Esophagus muscularis mucosa (tissue), 4 donors: ENCODE results near the gene LEFTY2. TPM values are rescaled to one million over a fixed set of nuclear protein-coding genes. Genes with fewer than 3 reads are reported as not detected.
"Not testable (repeated sequence)": the region's sequence is repeated elsewhere in the genome, so short reads cannot be mapped to it uniquely, and the experiment has no call there.

Experiments
- DNase-seq: peaks from one replicate; pipeline ENCODE4 v3.0.0-alpha.2; 2017; ENCODE audit errors: extremely low spot score
- H3K27ac ChIP-seq, 4 donors: fragments of 200-600 bp; sonication (generic); replicated peaks in 1 of 4; 1 replicate in 3 of 4; 2 replicates in 1 of 4; pipeline ENCODE4 v1.5.1; 2016 to 2019; ENCODE audit warnings: mild to moderate bottlenecking in 1 of 4
- H3K27me3 ChIP-seq, 4 donors: fragments of 200-600 bp; sonication (generic); one replicate each; pipeline versions ENCODE4 v1.5.1 to v1.6.0; 2016 to 2019
- H3K36me3 ChIP-seq, 4 donors: fragments of 200-600 bp; sonication (generic); one replicate each; pipeline ENCODE4 v1.5.1; 2016 to 2019
- H3K4me1 ChIP-seq, 4 donors: fragments of 200-600 bp; sonication (generic); one replicate each; pipeline ENCODE4 v1.5.1; 2016 to 2019
- H3K4me3 ChIP-seq, 4 donors: fragments of 200-600 bp; sonication (generic); 1 replicate in 2 of 4; 2 replicates in 2 of 4; pipeline ENCODE4 v1.5.1; 2016 to 2019; ENCODE audit warnings: mild to moderate bottlenecking in 4 of 4, moderate library complexity in 1 of 4
- H3K9me3 ChIP-seq, 4 donors: fragments of 200-600 bp; sonication (generic); 1 replicate in 3 of 4; 2 replicates in 1 of 4; pipeline ENCODE4 v1.5.1; 2016 to 2019
- CTCF ChIP-seq, 3 experiments: fragments of 200-600 bp in 2 of 3; fragments of 450-650 bp in 1 of 3; sonication (generic) in 2 of 3; IDR thresholded peaks; one replicate each; pipeline ENCODE4 v1.5.1; 2017 to 2019; ENCODE audit warnings: antibody characterized with exemption in 3 of 3, mild to moderate bottlenecking in 2 of 3, moderate library complexity in 1 of 3
- EP300 ChIP-seq: sonication (generic); formaldehyde crosslinking; IDR thresholded peaks from one replicate; pipeline ENCODE4 v1.6.1; 2017; ENCODE audit warnings: antibody characterized with exemption
- POLR2A ChIP-seq: fragments of 450-650 bp; IDR thresholded peaks from one replicate; pipeline ENCODE4 v1.6.1; 2017; ENCODE audit warnings: antibody characterized with exemption, moderate library complexity, mild to moderate bottlenecking, low read depth
- POLR2AphosphoS5 ChIP-seq, 2 donors: sonication (generic); formaldehyde crosslinking; IDR thresholded peaks; one replicate each; pipeline ENCODE4 v1.6.1; 2017; ENCODE audit warnings: antibody characterized with exemption in 2 of 2
- WGBS: methylation state at CpG from one replicate; pipeline ENCODE4 v1.1.5; 2018; 5-methylcytosine and 5-hydroxymethylcytosine counted together
- intact Hi-C: fragments of 100-400 bp; cut with DNase I; formaldehyde crosslinking; loops from one replicate; pipeline ENCODE4 v1.15.1; 2023
- total RNA-seq, 4 donors: library from RNA; depleted of rRNA; stranded (reverse); fragments of >200 nt; gene quantifications; one replicate each; pipeline versions ENCODE4 v1.1.0 to v1.2.1, GENCODE V29; 2016

Gene LEFTY2
- total RNA-seq, 4 donors from 2014 or later = 0.17 to 0.98 TPM; not detected in 2

GRCh38 chr1:225934711-225935110, 6.3 kb downstream of the LEFTY2 start:
- H3K4me3 ChIP-seq = no peak overlapping the region
- H3K36me3 ChIP-seq = no peaks in the 10 kb centered on the region
- H3K9me3 ChIP-seq = no peaks in the 10 kb centered on the region
- no peak for DNase-seq
- H3K27ac ChIP-seq = no peak overlapping the region
- intact Hi-C loops = no loop called here
- TF ChIP-seq POLR2AphosphoS5 (IDR thresholded peaks at IDR 0.05) = no peak
- TF ChIP-seq CTCF (IDR thresholded peaks at IDR 0.05) = no peak
- TF ChIP-seq POLR2A = no peak
- TF ChIP-seq EP300 = no peak
- peaks cover 0 to 7% (median 1%) of the 10 kb centered on the region in 4 donors for H3K4me1 ChIP-seq
- H3K27me3 ChIP-seq = peaks cover 0 to 6% (median 0%) of the 10 kb centered on the region in 4 donors
- WGBS = 95% methylated on average over 5 of the region's 5 CpGs

GRCh38 chr1:225933072-225933471, 7.9 kb downstream of the LEFTY2 start:
- intact Hi-C loops = no loop called here
- H3K27me3 ChIP-seq = no peaks in the 10 kb centered on the region
- no peak for DNase-seq
- H3K4me1 ChIP-seq = no peaks in the 10 kb centered on the region
- TF ChIP-seq POLR2AphosphoS5 (IDR thresholded peaks at IDR 0.05) = no peak
- no peak for TF ChIP-seq POLR2A
- no peak for TF ChIP-seq EP300
- no peak for TF ChIP-seq CTCF (IDR thresholded peaks at IDR 0.05)
- no peak overlapping the region for H3K27ac ChIP-seq
- H3K4me3 ChIP-seq = no peak overlapping the region
- H3K36me3 ChIP-seq = no peaks in the 10 kb centered on the region
- no peaks in the 10 kb centered on the region for H3K9me3 ChIP-seq
- WGBS = 93% methylated on average over 2 of the region's 2 CpGs

GRCh38 chr1:225931270-225932136, 9.5 kb downstream of the LEFTY2 start:
- no peak overlapping the region for H3K4me3 ChIP-seq
- 79% methylated on average over 5 of the region's 5 CpGs for WGBS
- intact Hi-C loops = no loop called here
- no peak for DNase-seq
- H3K9me3 ChIP-seq = no peaks in the 10 kb centered on the region
- H3K27ac ChIP-seq = no peak overlapping the region
- H3K27me3 ChIP-seq = no peaks in the 10 kb centered on the region
- H3K36me3 ChIP-seq = no peaks in the 10 kb centered on the region
- no peak for TF ChIP-seq CTCF (IDR thresholded peaks at IDR 0.05)
- TF ChIP-seq POLR2A = no peak
- TF ChIP-seq EP300 = no peak
- TF ChIP-seq POLR2AphosphoS5 (IDR thresholded peaks at IDR 0.05) = no peak
- H3K4me1 ChIP-seq = no peaks in the 10 kb centered on the region

GRCh38 chr1:225930566-225930965, 10.5 kb downstream of the LEFTY2 start:
- intact Hi-C loops = no loop called here
- WGBS = 92% methylated on average over 2 of the region's 2 CpGs
- TF ChIP-seq CTCF (IDR thresholded peaks at IDR 0.05) (no peak), EP300 (no peak), POLR2AphosphoS5 (IDR thresholded peaks at IDR 0.05) (no peak), POLR2A (no peak)
- no peaks in the 10 kb centered on the region for H3K4me1 ChIP-seq
- DNase-seq = no peak
- no peak overlapping the region for H3K4me3 ChIP-seq
- no peaks in the 10 kb centered on the region for H3K27me3 ChIP-seq
- H3K9me3 ChIP-seq = no peaks in the 10 kb centered on the region
- no peaks in the 10 kb centered on the region for H3K36me3 ChIP-seq
- no peak overlapping the region for H3K27ac ChIP-seq

GRCh38 chr1:225929462-225929861, 11.6 kb downstream of the LEFTY2 start:
- H3K4me3 ChIP-seq, H3K27ac ChIP-seq, intact Hi-C loops, H3K36me3 ChIP-seq, H3K27me3 ChIP-seq, H3K4me1 ChIP-seq, DNase-seq, H3K9me3 ChIP-seq: not testable (repeated sequence)
- 93% methylated on average over 3 of the region's 3 CpGs for WGBS
